H1 (cell line): ENCODE results near the gene MYH9. TPM values are rescaled to one million over a fixed set of nuclear protein-coding genes. Genes with fewer than 3 reads are reported as not detected.

ENCODE experiments used
- CTCF ChIA-PET: fragments of 300-600 bp; sonication (Branson Sonifier 250); formaldehyde crosslinking; loops from one replicate; lab custom pipeline; 2021; ENCODE audit not compliant: partially characterized antibody; lab: Charles Lee
- POLR2A ChIA-PET: fragments of 300-600 bp; sonication (Branson Sonifier 250); formaldehyde crosslinking; loops from one replicate; lab custom pipeline; 2021; ENCODE audit warnings: inconsistent platforms; ENCODE audit not compliant: partially characterized antibody; lab: Charles Lee
- DNase-seq, 2 experiments: peaks; one replicate each; pipeline versions ENCODE4 v3.0.0 to v3.0.0-alpha.2; 2010 to 2022; ENCODE audit warnings: low spot score in 2 of 2, low read depth in 1 of 2, mixed read lengths in 1 of 2
- FAIRE-seq: peaks from 2 replicates; lab custom pipeline; 2011; peaks lifted over from hg19 to GRCh38; lab: Jason Lieb, UNC
- H2AFZ ChIP-seq: 2 replicates; pipeline ENCODE4 v1.8.1; 2012; ENCODE audit warnings: low read length, inconsistent platforms
- H2AK5ac ChIP-seq: 2 replicates; pipeline ENCODE4 v1.6.1; 2013; ENCODE audit warnings: low read depth, low read length
- H2BK120ac ChIP-seq: replicated peaks from 2 replicates; pipeline ENCODE3; 2013; ENCODE audit warnings: low read depth, low read length, inconsistent platforms
- H2BK12ac ChIP-seq: 2 replicates; pipeline ENCODE4 v1.6.1; 2013; ENCODE audit warnings: low read depth, low read length
- H2BK15ac ChIP-seq: 2 replicates; pipeline ENCODE4 v1.6.1; 2013; ENCODE audit warnings: low read length
- H2BK20ac ChIP-seq: 2 replicates; pipeline ENCODE4 v1.6.1; 2013; ENCODE audit warnings: low read length
- H2BK5ac ChIP-seq: 2 replicates; pipeline ENCODE4 v1.6.1; 2013; ENCODE audit warnings: low read depth, low read length
- H3K14ac ChIP-seq: 2 replicates; pipeline ENCODE4 v1.6.1; 2013; ENCODE audit warnings: inconsistent platforms; ENCODE audit not compliant: insufficient read length
- H3K18ac ChIP-seq: 2 replicates; pipeline ENCODE4 v1.6.1; 2013; ENCODE audit warnings: low read length; ENCODE audit errors: extremely low read depth
- H3K23ac ChIP-seq: 2 replicates; pipeline ENCODE4 v1.6.1; 2013; ENCODE audit warnings: inconsistent platforms; ENCODE audit not compliant: insufficient read length
- H3K23me2 ChIP-seq: 2 replicates; pipeline ENCODE4 v1.6.1; 2013; ENCODE audit warnings: low read depth, low read length
- H3K27ac ChIP-seq: 2 replicates; pipeline ENCODE4 v1.6.1; 2011; ENCODE audit warnings: low read depth, low read length, inconsistent platforms
- H3K27me3 ChIP-seq, 4 experiments: replicated peaks in 1 of 4; 1 replicate in 1 of 4; 2 replicates in 3 of 4; pipeline versions ENCODE4 v1.6.1 to v1.8.1; 2011 to 2013; ENCODE audit warnings: low read length in 3 of 4, mild to moderate bottlenecking in 3 of 4, inconsistent platforms in 2 of 4, mixed read lengths in 2 of 4, moderate library complexity in 1 of 4; ENCODE audit not compliant: control insufficient read depth in 3 of 4, insufficient read depth in 3 of 4; ENCODE audit errors: extremely low read depth in 1 of 4
- H3K36me3 ChIP-seq, 4 experiments: 2 replicates each; pipeline versions ENCODE4 v1.6.1 to v1.8.1; 2011 to 2013; ENCODE audit warnings: mild to moderate bottlenecking in 4 of 4, low read length in 3 of 4, moderate library complexity in 2 of 4, control low read depth in 1 of 4, inconsistent platforms in 1 of 4; ENCODE audit not compliant: insufficient read depth in 4 of 4, control insufficient read depth in 2 of 4
- H3K4ac ChIP-seq: replicated peaks from 2 replicates; pipeline ENCODE3; 2013; ENCODE audit warnings: low read length, low read depth, mixed read lengths, inconsistent platforms; ENCODE audit not compliant: insufficient read length
- H3K4me1 ChIP-seq, 4 experiments: replicated peaks in 1 of 4; 1 replicate in 1 of 4; 2 replicates in 3 of 4; pipeline versions ENCODE4 v1.6.1 to v1.8.1; 2011 to 2013; ENCODE audit warnings: low read length in 3 of 4, inconsistent platforms in 2 of 4, mixed read lengths in 1 of 4; ENCODE audit not compliant: insufficient read depth in 4 of 4, control insufficient read depth in 3 of 4
- H3K4me2 ChIP-seq, 2 experiments: 2 replicates each; pipeline versions ENCODE4 v1.6.1 to v1.8.1; 2011 to 2013; ENCODE audit warnings: low read depth in 2 of 2, low read length in 2 of 2, control low read depth in 1 of 2, inconsistent platforms in 1 of 2, mild to moderate bottlenecking in 1 of 2; ENCODE audit not compliant: insufficient read depth in 1 of 2
- H3K4me3 ChIP-seq, 4 experiments: fragments of 200-600, 300-600 bp in 1 of 4; sonication (generic), shearing (Covaris generic), sonication (Bioruptor Twin) in 1 of 4; 2 replicates each; pipeline versions ENCODE4 v1.5.1 to v1.8.1; 2011 to 2016; ENCODE audit warnings: low read length in 4 of 4, low read depth in 3 of 4, control low read depth in 2 of 4, inconsistent platforms in 2 of 4, mild to moderate bottlenecking in 2 of 4, mixed read lengths in 1 of 4, moderate library complexity in 1 of 4; ENCODE audit not compliant: insufficient read depth in 2 of 4; ENCODE audit errors: extremely low read depth in 1 of 4
- H3K56ac ChIP-seq: replicated peaks from 2 replicates; pipeline ENCODE3; 2013; ENCODE audit warnings: low read depth, mild to moderate bottlenecking, mixed read lengths, low read length, inconsistent platforms; ENCODE audit not compliant: insufficient read length
- H3K79me1 ChIP-seq: 2 replicates; pipeline ENCODE4 v1.6.1; 2013; ENCODE audit warnings: low read depth, low read length, control low read depth
- H3K79me2 ChIP-seq, 2 experiments: 2 replicates each; pipeline versions ENCODE4 v1.6.1 to v1.8.1; 2012 to 2013; ENCODE audit warnings: low read length in 2 of 2, mild to moderate bottlenecking in 2 of 2, inconsistent platforms in 1 of 2; ENCODE audit not compliant: insufficient read depth in 2 of 2, control insufficient read depth in 1 of 2
- H3K9ac ChIP-seq, 4 experiments: replicated peaks in 1 of 4; 1 replicate in 1 of 4; 2 replicates in 3 of 4; pipeline versions ENCODE4 v1.6.1 to v1.8.1; 2011 to 2013; ENCODE audit warnings: low read depth in 3 of 4, low read length in 3 of 4, control low read depth in 2 of 4, mild to moderate bottlenecking in 2 of 4, moderate library complexity in 2 of 4, inconsistent platforms in 1 of 4; ENCODE audit errors: extremely low read depth in 1 of 4
- H3K9me3 ChIP-seq, 2 experiments: 2 replicates each; pipeline versions ENCODE4 v1.6.1 to v1.8.1; 2012 to 2013; ENCODE audit warnings: mild to moderate bottlenecking in 2 of 2, moderate library complexity in 2 of 2, control low read depth in 1 of 2, inconsistent platforms in 1 of 2, low read depth in 1 of 2, low read length in 1 of 2, mixed read lengths in 1 of 2; ENCODE audit not compliant: insufficient read depth in 2 of 2
- H4K20me1 ChIP-seq, 2 experiments: replicated peaks in 1 of 2; 2 replicates each; pipeline versions ENCODE3 to v1.8.1; 2011 to 2013; ENCODE audit warnings: inconsistent platforms in 2 of 2, low read length in 2 of 2, mild to moderate bottlenecking in 1 of 2; ENCODE audit not compliant: insufficient read depth in 2 of 2, control insufficient read depth in 1 of 2
- H4K5ac ChIP-seq: 2 replicates; pipeline ENCODE4 v1.6.1; 2013; ENCODE audit warnings: low read length, low read depth, mixed read lengths, inconsistent platforms; ENCODE audit not compliant: insufficient read length
- H4K8ac ChIP-seq: 2 replicates; pipeline ENCODE4 v1.8.0; 2013; ENCODE audit warnings: mild to moderate bottlenecking, moderate library complexity, low read length, inconsistent platforms; ENCODE audit not compliant: insufficient read depth; ENCODE audit errors: extremely low read depth
- H4K91ac ChIP-seq: replicated peaks from 2 replicates; pipeline ENCODE3; 2013; ENCODE audit warnings: low read length, mixed read lengths, inconsistent platforms; ENCODE audit not compliant: insufficient read length
- BRCA1 ChIP-seq: IDR thresholded peaks from 2 replicates; pipeline ENCODE4 v1.6.1; 2012; ENCODE audit warnings: low read depth, low read length, improper control_type of control experiment
- EGR1 ChIP-seq: IDR thresholded peaks from 2 replicates; pipeline ENCODE4 v1.6.1; 2011; ENCODE audit warnings: low read depth, low read length, borderline replicate concordance
- KDM5A ChIP-seq: fragments of 200-600 bp; IDR thresholded peaks from 2 replicates; pipeline ENCODE4 v1.7.1; 2012; ENCODE audit warnings: mild to moderate bottlenecking, low read length, inconsistent platforms, mixed read lengths
- SAP30 ChIP-seq: fragments of 300-600 bp; sonication (generic); IDR thresholded peaks from 2 replicates; pipeline ENCODE4 v1.7.1; 2012; ENCODE audit warnings: low read length, moderate library complexity, mild to moderate bottlenecking, inconsistent platforms; ENCODE audit not compliant: insufficient read depth, insufficient replicate concordance
- SRF ChIP-seq: IDR thresholded peaks from 2 replicates; pipeline ENCODE4 v1.6.1; 2011; ENCODE audit warnings: mild to moderate bottlenecking, low read depth, low read length, moderate library complexity
- TAF7 ChIP-seq: optimal IDR thresholded peaks from 2 replicates; pipeline ENCODE3; 2011; ENCODE audit warnings: low read depth, mild to moderate bottlenecking, inconsistent platforms, low read length, moderate library complexity, borderline replicate concordance
- TCF12 ChIP-seq: IDR thresholded peaks from 2 replicates; pipeline ENCODE4 v1.6.1; 2011; ENCODE audit warnings: low read depth, mild to moderate bottlenecking, low read length
- WGBS, 2 experiments: shearing (Covaris generic) in 1 of 2; methylation state at CpG; one replicate each; pipeline versions ENCODE4 v1.1.6 to v1.1.7; 2013 to 2015; ENCODE audit warnings: low lambda C conversion rate in 2 of 2, mixed read lengths in 2 of 2, inconsistent platforms in 1 of 2, low coverage in 1 of 2, missing lambda C conversion rate in 1 of 2; ENCODE audit not compliant: insufficient replicate concordance in 2 of 2, insufficient coverage in 1 of 2, insufficient read length in 1 of 2; ENCODE audit errors: extremely low coverage in 1 of 2, missing lambda C conversion rate in 1 of 2; 5-methylcytosine and 5-hydroxymethylcytosine counted together
- polyA plus RNA-seq, 7 experiments: library from polyadenylated mRNA; depleted of rRNA in 3 of 7; stranded (reverse) in 5 of 7; unstranded in 2 of 7; fragments of >200 nt in 5 of 7; fragments of 200-250 nt in 2 of 7; gene quantifications; 1 replicate in 5 of 7; 2 replicates in 1 of 7; 4 replicates in 1 of 7; pipeline versions ENCODE4 v1.2.1 to v1.2.3, GENCODE V29; 2011 to 2013; ENCODE audit warnings: missing spikeins in 2 of 7, mixed read lengths in 2 of 7
- total RNA-seq: library from RNA; stranded (reverse); fragmentation: NEBNext Ultra II Directional; extraction: Animal tissue kit (Norgen Biotek cat#: 25700); gene quantifications from 2 replicates; pipeline ENCODE4 v1.2.1, GENCODE V29; 2021

Gene MYH9
- total and polyA plus RNA-seq, 2 of the 8 experiments (the other 6 are each of a cell fraction or from before 2014, with no cell fraction given): 24.9 to 322 TPM

DNA sequence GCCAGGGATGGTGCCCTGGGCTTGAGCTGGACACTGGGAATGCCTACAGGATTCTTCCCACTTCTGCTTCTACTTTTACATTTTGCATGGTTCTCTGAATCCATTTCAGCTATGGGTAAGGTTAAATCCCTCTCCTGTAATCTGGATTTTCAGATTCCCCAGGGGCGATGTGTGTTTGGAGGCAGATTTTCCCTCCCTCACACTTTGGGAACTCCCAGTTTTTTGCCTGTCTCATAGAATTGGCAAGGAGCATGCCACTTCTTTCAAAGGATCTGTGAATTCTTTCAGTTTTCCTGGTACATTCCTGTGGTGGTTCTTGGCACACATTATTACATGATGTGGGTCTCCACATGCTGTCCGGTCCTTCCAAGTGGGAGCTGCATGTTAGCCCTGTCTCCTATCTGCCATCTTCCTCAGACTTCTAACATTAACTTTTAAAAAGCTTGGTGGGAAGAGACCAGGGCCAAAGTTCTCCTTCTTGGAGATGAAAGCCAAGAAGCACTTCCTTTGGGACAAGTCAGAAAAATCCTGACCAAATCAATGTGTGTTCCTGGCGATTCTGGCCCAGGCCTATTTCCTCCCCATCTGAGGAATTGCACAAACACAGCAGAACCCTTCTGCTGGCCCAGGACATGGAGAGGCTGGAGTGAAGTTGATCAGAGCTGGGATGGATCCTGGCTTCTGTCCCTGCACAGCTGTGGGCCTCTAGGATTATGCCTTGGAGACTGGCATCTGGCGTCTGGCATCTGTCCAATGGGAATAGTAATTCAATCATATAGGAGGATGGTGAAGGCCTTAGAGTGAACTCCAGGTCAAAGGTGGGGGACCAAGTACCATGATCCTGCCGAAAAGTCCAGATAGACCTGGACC is 143.0 kb downstream of the MYH9 start:
- H3K4ac ChIP-seq: no peak overlapping the region
- no peak overlapping the region for H2AK5ac ChIP-seq
- H3K79me2 ChIP-seq: no peaks in the 10 kb centered on the region
- no peak overlapping the region for H3K4me2 ChIP-seq
- TF ChIP-seq TAF7 (no peak), BRCA1 (no peak), SRF (no peak), TCF12 (no peak), EGR1 (no peak), SAP30 (no peak), KDM5A (no peak)
- no peak overlapping the region for H4K8ac ChIP-seq
- DNase-seq (no peak), FAIRE-seq (no peak)
- no peak overlapping the region for H4K5ac ChIP-seq
- no peak overlapping the region for H2BK5ac ChIP-seq
- POLR2A ChIA-PET: interaction anchor here (1.4 kb wide), 1 partner anchor 59 kb away, joined by 3 read pairs; no protein-coding TSS in a partner anchor
- no peak overlapping the region for H3K9ac ChIP-seq
- H3K23me2 ChIP-seq: no peaks in the 10 kb centered on the region
- no peaks in the 10 kb centered on the region for H3K79me1 ChIP-seq
- 95% methylated on average over 5 of the region's 5 CpGs; no CpG with 5 or more reads in 1 of the 2 experiments for WGBS, 2 experiments
- no peak overlapping the region for H3K14ac ChIP-seq
- no peak overlapping the region for H2BK15ac ChIP-seq
- peaks cover 0 to 2% (median 2%) of the 10 kb centered on the region in 4 experiments; a peak in 4 of 7 replicates for H3K4me1 ChIP-seq
- H3K56ac ChIP-seq: no peak overlapping the region
- H3K4me3 ChIP-seq: no peak overlapping the region
- H2AFZ ChIP-seq: no peak overlapping the region
- no peak overlapping the region for H2BK12ac ChIP-seq
- H2BK20ac ChIP-seq: no peak overlapping the region
- no peak overlapping the region for H4K91ac ChIP-seq
- CTCF ChIA-PET: interaction anchor here (0.8 to 3.1 kb wide), 6 partner anchors 9 to 50 kb away, joined by 3 to 11 read pairs (median 6); partner anchors contain the start of gene APOL1
- H4K20me1 ChIP-seq: no peaks in the 10 kb centered on the region
- no peak overlapping the region for H3K18ac ChIP-seq
- no peaks in the 10 kb centered on the region for H3K36me3 ChIP-seq
- peaks cover 3 to 7% of the 10 kb centered on the region in 2 experiments; a peak in 3 of 4 replicates for H3K9me3 ChIP-seq
- H3K23ac ChIP-seq: no peak overlapping the region
- no peaks in the 10 kb centered on the region for H3K27me3 ChIP-seq
- H2BK120ac ChIP-seq: no peak overlapping the region
- H3K27ac ChIP-seq: no peak overlapping the region
